ENCODE data around the gene PRKAR1B. TPM values are rescaled to one million over a fixed set of nuclear protein-coding genes. Genes with fewer than 3 reads are reported as not detected.

The PRKAR1B gene
- total RNA-seq, 1 experiment from 2014 or later, result 14.1 TPM

- ChIA-PET RAD21 (ENCODE audit: low non-redundant PET in 1 of 2, low total read pairs in 2 of 2, uncharacterized antibody in 2 of 2, unreplicated experiment in 2 of 2) (no interaction called here), CTCF (no interaction called here), POLR2A (no interaction called here)
- no peak for ATAC-seq
- H3K4me2 ChIP-seq (ENCODE audit: low read length), result peak overlapping the region; percentile 77
- no peaks in the 10 kb centered on the region for H3K79me2 ChIP-seq (ENCODE audit: insufficient read depth, low read length)
- peak overlapping the region; percentile 45 for H3K9ac ChIP-seq (ENCODE audit: low read length)
- DNase-seq (ENCODE audit: low read depth, low spot score), result no peak
- H3K9me2 ChIP-seq (ENCODE audit: insufficient read depth), result no peaks in the 10 kb centered on the region
- H3K9me3 ChIP-seq (ENCODE audit: control insufficient read depth in 1 of 2, insufficient read depth in 1 of 2, low read depth in 1 of 2, low read length in 2 of 2), result no peaks in the 10 kb centered on the region
- no peak for TF ChIP-seq MAX (IDR thresholded peaks at IDR 0.05)
- no peak for TF ChIP-seq RAD21 (IDR thresholded peaks at IDR 0.05; ENCODE audit: low read depth)
- no peak for TF ChIP-seq EGR1 (IDR thresholded peaks at IDR 0.05; ENCODE audit: low read depth)
- no peak for TF ChIP-seq POLR2AphosphoS5 (IDR thresholded peaks at IDR 0.05; ENCODE audit: low read depth, low read length)
- 0 out of 4 replicates have a peak overlapping the region, but pooled peaks of 1 of the 2 experiments have one; percentile 21 for H3K4me3 ChIP-seq (replicated peaks in 1 of 2; ENCODE audit: low read depth in 1 of 2, low read length in 2 of 2)
- H3K36me3 ChIP-seq (ENCODE audit: control insufficient read depth in 1 of 2, insufficient read depth in 2 of 2, low read length in 2 of 2), result no peaks in the 10 kb centered on the region
- H3K4me1 ChIP-seq (ENCODE audit: control insufficient read depth in 1 of 2, insufficient read depth in 2 of 2, low read length in 2 of 2), result peaks cover 38 to 62% of the 10 kb centered on the region in 2 experiments
- BruUV-seq (replicated peaks), result no TSS peak
- H4K20me1 ChIP-seq (ENCODE audit: insufficient read depth), result no peaks in the 10 kb centered on the region
- H2AFZ ChIP-seq (ENCODE audit: low read depth, low read length, poor library complexity, severe bottlenecking), result no peak overlapping the region
- intact Hi-C loops (cut with micrococcal nuclease), result no loop called here
- H3K27ac ChIP-seq (ENCODE audit: low read depth, low read length), result peak overlapping the region; percentile 30
- H3K27me3 ChIP-seq (ENCODE audit: insufficient read depth, low read length), result no peaks in the 10 kb centered on the region
These were observed 184.9 kb downstream of the PRKAR1B start for GRCh38 chr7:542131-542712.

GRCh38 chr7:541661-542060 lies 185.4 kb downstream of the PRKAR1B start:
- Histone ChIP-seq H3K4me3 (replicated peaks in 1 of 2; ENCODE audit: low read depth in 1 of 2, low read length in 2 of 2) (no peak overlapping the region), H3K4me2 (ENCODE audit: low read length) (no peak overlapping the region), H3K79me2 (ENCODE audit: insufficient read depth, low read length) (no peaks in the 10 kb centered on the region), H3K27me3 (ENCODE audit: insufficient read depth, low read length) (no peaks in the 10 kb centered on the region), H2AFZ (ENCODE audit: low read depth, low read length, poor library complexity, severe bottlenecking) (no peak overlapping the region), H3K4me1 (ENCODE audit: control insufficient read depth in 1 of 2, insufficient read depth in 2 of 2, low read length in 2 of 2) (peaks cover 40 to 66% of the 10 kb centered on the region in 2 experiments), H3K9me2 (ENCODE audit: insufficient read depth) (no peaks in the 10 kb centered on the region), H3K9me3 (ENCODE audit: control insufficient read depth in 1 of 2, insufficient read depth in 1 of 2, low read depth in 1 of 2, low read length in 2 of 2) (no peaks in the 10 kb centered on the region), H3K36me3 (ENCODE audit: control insufficient read depth in 1 of 2, insufficient read depth in 2 of 2, low read length in 2 of 2) (no peaks in the 10 kb centered on the region), H4K20me1 (ENCODE audit: insufficient read depth) (no peaks in the 10 kb centered on the region), H3K9ac (ENCODE audit: low read length) (no peak overlapping the region), H3K27ac (ENCODE audit: low read depth, low read length) (0 out of 2 replicates have a peak overlapping the region, but pooled peaks have one; percentile 5)
- ChIA-PET RAD21 (ENCODE audit: low non-redundant PET in 1 of 2, low total read pairs in 2 of 2, uncharacterized antibody in 2 of 2, unreplicated experiment in 2 of 2) (no interaction called here), CTCF (no interaction called here), POLR2A (no interaction called here)
- ATAC-seq (no peak), DNase-seq (ENCODE audit: low read depth, low spot score) (no peak)
- no TSS peak for BruUV-seq (replicated peaks)
- intact Hi-C loops (cut with micrococcal nuclease), result no loop called here
- TF ChIP-seq EZH2phosphoT487 (IDR thresholded peaks at IDR 0.05; ENCODE audit: borderline replicate concordance) (no peak), MAX (IDR thresholded peaks at IDR 0.05) (no peak), SP1 (IDR thresholded peaks at IDR 0.05; ENCODE audit: low read depth) (no peak)

Measured in HCT116 (cell line).